Measurements from ENCODE around the gene TMEM242.

GRCh38 chr6:157307661-157308060, 15.7 kb downstream of the TMEM242 start:
- TF ChIP-seq, protein P1, sequence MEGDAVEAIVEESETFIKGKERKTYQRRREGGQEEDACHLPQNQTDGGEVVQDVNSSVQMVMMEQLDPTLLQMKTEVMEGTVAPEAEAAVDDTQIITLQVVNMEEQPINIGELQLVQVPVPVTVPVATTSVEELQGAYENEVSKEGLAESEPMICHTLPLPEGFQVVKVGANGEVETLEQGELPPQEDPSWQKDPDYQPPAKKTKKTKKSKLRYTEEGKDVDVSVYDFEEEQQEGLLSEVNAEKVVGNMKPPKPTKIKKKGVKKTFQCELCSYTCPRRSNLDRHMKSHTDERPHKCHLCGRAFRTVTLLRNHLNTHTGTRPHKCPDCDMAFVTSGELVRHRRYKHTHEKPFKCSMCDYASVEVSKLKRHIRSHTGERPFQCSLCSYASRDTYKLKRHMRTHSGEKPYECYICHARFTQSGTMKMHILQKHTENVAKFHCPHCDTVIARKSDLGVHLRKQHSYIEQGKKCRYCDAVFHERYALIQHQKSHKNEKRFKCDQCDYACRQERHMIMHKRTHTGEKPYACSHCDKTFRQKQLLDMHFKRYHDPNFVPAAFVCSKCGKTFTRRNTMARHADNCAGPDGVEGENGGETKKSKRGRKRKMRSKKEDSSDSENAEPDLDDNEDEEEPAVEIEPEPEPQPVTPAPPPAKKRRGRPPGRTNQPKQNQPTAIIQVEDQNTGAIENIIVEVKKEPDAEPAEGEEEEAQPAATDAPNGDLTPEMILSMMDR (IDR thresholded peaks at IDR 0.05): no peak
- TF ChIP-seq POLR2A (IDR thresholded peaks at IDR 0.05): no peak

Measured in right lobe of liver (tissue), 4 donors.